Activated CD4-positive, alpha-beta T cell treated with anti-CD3 and anti-CD28 coated beads, Interleukin-2, amount 50 U/mL, for 48 hours (primary cell): ENCODE data around the gene SPATA3.

Source experiments
- DNase-seq, 2 experiments: peaks; one replicate each; pipeline ENCODE4 v3.0.0-alpha.2; 2020

SPATA3 gene

DNA sequence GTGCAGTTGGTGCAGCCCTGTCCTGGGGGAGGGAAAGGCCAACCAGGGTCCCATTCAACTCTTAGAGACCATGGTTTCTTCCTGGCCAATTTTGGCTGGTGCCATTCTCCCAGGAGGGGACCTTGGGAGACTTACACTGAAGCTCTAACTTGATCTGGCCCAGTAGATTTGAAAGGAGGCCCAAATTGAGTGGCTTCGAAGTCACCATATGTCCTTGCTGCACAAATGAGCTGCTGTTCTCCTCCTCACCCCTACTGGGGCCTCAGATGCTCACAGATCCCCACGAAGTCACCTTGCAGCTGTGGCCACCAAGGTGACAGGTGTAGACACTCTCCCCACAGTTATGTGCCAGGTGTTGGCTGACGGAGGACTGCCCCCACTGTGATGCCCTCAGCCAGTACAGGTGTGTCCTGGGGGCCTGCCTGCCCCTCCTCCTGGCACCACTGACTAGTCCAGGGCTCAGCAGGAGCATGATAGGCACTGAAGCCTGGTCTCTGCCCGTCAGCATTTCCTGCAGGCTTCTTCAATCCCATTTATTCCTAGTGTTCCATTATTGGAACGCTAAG is 36.7 kb downstream of the SPATA3 start:
- DNase-seq = no peak

DNA sequence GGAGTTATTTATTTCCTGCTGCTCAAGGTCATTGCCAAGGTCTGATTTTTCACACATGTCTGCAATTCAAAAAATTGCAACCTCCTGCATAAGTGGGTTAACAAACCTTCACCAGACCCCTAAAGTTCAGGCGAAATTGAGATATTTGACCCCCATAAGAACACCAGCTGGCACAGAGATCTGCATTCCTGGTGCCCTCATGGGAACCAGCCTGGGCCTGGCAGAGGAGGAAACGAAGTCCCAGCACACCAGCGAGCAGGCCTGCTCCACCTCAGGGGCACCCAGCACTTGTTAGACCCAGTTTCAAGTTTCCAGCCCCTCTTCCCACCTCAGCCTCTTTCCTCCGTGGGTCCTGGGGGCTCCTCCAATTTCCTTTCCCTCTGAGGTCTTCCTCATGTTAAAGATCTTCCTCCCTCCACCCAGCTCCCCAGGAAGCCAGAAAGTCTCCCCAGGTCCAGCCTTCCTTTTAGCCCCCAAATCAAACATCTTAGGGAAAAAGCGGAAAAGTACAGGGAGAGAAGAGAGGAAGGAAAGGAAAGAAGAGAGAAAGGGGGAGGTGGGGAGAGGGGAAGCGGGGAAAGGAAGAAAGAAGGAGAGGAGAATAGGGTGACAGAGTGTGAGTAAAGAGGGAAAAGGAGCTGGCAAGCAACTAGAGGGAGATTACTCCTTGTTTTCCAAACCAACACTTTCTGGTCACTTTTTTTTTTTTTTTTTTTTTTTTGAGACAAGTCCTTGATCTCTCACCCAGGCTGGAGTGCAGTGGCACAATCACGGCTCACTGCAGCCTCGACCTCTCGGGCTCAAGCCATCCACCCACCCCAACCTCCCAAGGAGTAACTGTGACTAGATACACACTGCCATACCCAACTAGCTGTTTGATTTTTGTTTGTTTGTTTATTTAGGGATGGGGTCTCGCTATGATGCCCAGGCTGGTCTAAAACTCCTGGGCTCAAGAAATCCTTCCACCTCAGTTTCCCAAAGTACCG is 37.5 kb downstream of the SPATA3 start:
- DNase-seq = no peak

DNA sequence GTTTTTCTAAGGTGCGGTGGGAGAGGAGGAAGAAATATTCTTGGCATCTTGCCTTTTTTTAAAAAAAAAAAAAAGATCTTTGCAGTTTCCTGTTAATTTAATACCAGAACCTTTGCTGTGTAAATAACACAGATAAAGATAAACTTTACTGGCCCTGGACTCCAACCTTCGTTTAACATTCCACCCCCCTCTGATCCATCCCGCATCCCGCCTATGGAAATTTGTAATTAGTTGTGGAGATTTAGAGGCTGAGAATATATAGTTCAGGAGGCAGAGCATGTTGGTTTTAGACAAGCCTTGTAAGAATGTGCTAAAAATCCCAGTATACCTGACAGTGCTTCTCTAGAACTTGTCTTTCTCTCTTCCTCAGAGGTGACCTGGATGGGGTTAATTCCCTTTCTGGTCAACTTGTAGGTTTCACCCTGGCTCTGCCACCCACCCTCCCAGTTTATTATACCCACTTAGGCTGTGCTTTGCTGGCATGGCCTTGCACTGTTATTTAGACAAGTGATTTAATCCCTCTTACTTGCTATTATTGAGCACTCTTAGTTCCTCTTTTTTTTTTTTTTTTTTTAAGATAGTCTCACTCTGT is 38.5 kb downstream of the SPATA3 start:
- no peak for DNase-seq

DNA sequence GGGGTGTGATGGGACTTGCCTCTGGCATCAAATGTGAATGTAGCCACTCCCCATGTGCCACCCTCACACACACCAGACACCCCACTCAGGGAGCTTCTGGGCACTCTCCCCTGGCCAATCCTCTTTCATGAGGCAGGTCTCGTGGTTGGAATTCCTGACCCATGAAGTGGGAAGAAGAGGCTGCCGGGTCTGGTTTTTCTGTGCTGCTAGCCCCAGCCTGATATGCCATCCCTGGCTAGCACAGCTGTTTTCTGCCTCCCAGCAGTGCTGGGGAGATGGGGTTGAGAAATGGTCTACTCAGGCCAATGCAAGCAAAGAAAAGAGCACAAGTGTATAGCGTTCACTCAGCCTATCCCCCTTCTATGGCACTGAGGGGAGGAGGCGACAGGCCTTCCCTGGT is 40.2 kb downstream of the SPATA3 start:
- DNase-seq = no peak

DNA sequence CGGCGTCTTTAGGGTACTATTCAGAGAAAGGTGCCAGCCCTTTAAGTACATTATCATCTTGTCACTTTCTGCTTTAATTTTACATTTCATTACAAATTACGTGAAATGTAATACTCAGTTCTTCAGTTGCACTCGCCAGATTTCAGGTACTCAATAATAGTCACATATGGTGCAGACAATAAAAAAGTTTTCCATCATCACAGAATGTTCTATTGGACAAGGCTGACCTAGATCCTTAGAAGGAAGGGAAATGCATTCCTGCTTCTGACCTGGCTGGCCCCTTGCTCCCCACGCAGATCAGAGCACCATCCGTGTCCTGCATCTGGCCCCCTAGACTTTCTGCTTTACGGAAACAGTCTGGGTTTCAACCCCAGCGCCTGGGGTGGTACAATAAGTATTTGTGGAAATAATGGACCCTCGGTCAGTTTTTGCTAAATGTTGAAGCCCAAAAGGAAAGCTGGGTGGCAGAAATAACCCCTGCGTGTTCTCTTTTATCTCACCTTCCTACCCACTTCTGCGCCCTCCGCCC is 40.7 kb downstream of the SPATA3 start:
- DNase-seq = no peak

DNA sequence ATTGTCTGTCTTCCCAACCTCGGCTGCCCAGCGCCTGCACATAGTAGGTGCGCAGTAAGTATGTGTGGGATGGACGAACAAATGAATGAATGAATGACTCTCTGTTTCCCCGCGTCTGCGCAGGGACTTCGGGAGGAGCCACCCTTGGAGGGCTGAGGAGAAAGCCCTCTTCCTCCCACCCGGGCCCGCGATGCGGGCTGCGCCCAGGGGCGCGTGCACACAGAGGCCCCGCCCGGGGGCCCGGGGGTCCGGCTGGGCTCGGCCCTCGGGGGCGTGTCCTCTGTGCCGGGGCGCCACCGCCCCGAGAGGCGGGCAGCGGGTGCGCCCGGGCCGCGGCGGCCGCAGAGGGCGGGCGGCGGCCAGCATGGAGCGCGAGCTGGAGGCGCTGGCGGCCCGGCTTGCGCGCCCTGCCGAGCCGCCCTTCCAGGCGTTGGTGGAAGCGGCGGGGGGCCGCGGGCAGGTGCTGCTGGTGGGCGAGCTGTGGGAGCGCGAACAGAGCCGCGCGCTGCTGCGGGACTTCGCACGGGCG is 41.3 kb downstream of the SPATA3 start, which contains the start of gene C2orf72:
Gene C2orf72 (plus strand): TSS at position 322 of the 529 bp plus-strand sequence. CDS start 43 bp downstream, at position 365.
- DNase-seq = no peak

DNA sequence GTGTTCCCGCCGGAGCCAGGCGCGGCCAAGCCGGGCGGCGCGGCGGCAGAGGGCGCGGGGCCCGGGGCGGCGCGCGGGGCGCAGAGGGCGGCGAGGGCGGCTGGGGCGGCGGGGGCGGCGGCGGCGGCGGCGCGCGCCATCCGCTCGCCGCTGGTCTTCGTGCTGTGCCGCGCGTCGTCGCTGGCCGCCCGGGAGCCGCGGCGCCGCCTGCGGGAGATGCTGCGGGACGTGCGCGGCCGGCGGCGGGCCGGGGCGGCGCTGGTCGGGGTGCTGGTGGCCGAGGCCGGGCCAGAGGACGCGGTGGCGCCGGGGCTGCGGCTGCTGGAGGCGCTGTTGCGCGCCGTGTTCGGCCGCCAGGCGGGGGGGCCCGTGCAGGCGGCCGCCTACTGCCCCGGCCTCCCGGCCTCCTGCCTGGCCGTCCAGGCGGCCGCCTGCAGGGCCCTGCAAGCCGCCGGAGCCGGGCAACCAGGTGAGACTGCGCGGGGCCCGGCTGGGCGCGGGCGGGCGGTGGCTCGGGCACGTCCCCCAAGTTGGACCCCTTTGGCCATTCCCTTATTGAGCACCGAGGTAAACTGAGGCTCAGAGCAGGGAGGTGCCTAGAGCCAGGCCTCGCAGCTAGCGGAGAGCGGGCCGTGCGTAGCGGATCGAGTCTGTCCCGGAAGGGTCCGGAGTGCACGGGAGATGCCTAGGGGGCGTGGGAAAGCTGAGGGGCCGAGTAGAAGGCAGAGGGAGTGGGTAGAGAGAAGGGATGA is 42.0 kb downstream of the SPATA3 start:
- DNase-seq = no peak

DNA sequence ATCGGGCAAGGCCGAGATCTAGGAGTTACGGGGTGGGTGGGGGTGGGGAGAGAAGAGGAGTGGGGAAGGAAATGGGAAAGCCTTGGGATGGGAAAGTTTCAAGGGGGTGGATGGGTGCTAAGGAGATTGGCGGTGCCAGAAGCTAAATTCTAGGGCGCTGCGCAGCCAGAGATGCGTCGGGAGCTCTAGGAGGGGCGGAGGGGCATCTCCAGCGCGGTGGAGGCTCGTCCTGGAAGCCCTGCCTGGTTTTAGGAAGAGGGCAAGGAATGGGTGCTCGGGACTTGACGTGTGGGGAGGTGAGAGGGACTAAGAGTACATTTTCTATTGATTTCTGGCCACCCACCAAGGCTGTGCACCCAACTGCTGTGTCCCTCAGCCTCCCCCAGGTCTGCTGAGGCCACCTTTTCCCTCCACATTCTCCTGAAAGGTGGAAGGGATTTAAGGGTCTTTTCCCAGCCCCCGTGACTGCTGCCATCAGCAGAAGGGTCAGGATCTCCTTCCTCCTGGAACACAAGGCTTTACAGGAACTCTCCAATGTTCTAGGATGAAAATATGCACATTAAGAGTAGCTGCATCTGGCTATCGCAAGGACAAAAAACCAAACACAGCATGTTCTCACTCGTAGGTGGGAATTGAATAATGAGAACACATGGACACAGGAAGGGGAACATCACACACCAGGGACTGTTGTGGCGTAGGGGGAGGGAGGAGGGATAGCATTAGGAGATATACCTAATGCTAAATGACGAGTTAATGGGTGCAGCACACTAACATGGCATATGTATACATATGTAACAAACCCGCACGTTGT is 42.8 kb downstream of the SPATA3 start:
- no peak for DNase-seq

DNA sequence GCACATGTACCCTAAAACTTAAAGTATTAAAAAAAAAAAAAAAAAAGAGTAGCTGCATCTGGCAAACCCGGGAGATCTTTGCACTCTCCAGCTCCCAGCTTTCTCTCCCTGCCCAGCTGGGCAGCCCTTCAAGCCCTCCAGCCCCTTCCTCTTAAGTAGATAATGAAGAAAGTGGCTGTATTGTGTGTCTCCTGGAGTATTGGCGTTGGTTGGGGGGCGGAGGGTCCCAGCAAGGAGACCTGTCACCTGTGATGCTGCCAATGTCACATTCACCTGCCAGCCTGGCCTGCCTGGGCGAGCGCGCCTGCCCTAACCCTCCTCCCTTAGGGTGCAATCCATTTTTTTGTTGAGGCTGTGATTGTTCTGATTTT is 43.4 kb downstream of the SPATA3 start:
- no peak for DNase-seq

DNA sequence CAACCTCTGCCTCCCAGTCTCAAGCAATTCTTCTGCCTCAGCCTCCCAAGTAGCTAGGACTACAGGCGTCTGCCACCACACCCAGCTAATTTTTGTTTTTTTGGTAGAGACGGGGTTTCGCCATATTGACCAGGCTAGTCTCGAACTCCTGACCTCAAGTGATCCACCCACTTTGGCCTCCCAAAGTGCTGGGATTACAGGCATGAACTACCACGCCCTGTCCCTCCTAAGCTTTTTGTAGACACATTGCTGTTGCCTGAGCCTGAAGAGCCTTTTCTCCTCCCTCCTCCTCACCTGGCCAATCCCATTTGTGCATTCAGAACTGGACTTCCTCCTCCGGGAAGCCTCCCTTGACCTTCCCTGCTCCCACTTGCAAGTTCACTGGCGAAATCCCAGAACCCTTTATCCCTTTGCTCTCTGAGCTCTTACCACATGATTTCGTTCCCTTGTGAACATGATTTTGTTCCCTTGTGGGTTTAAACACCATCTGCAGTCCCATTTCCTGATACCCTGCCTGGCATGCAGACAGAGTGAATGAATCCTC is 44.0 kb downstream of the SPATA3 start:
- no peak for DNase-seq

DNA sequence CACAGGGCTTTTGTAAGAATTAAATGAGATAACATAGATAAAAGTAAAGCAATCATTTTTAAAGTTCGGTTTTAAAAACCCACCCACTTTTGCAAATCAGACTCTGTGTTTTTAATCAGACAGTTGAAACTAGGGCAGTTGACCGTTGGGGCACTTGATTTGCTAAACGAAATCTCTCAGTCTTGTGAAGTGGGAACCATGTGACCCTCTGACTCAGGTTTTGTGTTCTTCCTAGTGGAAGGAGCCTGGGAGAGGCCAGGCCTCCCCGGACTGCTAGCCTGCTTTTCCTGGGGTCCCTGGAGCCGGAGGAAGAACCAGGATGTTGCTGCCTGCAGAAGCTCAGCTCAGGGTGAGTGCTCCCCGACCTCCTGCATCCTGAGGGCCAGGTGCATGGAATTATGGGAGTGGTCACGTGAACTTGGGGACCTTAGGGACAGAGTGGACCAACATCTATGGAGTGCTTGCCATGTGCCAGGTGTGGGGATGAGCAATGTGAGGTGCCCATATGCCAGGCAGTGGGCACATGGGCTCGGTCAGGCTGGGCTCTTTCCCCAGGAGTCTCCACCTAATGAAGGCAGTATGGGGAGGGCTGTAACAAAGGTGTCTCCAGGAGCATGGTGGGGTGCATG is 45.3 kb downstream of the SPATA3 start:
- no peak for DNase-seq

DNA sequence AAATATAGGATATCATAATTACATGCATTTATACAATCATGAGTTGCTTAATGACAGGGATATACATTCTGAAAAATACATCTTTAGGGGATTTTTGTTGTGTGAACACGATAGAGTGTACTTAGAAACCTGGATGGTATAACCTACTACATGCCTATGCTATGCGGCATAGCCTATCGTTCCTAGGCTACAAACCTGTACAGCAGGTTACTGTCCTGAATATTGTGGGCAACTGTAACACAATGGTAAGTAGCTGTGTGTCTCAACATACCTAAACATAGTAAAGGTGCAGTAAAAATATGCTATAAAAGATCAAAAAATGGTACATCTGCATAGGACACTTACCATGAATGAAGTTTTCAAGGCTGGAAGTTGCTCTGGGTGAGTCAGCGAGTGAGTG is 47.9 kb downstream of the SPATA3 start:
- DNase-seq = no peak

DNA sequence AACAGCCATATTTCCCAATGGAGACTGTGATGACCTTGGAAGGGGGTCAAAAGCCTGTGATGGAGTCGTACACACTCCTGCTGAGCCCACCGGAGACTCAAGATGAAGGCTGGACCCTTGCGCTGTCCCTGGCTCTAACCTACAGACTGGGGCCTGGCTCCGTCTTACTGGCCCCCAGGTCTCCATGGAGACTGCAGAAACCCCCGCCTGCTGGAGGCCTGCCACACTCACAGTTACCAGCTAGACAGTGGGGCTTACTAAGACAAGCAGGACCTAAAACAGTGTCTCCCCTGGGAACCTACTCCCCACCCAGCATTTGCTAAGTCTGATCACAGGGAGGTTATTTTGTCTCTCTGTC is 51.0 kb downstream of the SPATA3 start:
- DNase-seq = no peak

DNA sequence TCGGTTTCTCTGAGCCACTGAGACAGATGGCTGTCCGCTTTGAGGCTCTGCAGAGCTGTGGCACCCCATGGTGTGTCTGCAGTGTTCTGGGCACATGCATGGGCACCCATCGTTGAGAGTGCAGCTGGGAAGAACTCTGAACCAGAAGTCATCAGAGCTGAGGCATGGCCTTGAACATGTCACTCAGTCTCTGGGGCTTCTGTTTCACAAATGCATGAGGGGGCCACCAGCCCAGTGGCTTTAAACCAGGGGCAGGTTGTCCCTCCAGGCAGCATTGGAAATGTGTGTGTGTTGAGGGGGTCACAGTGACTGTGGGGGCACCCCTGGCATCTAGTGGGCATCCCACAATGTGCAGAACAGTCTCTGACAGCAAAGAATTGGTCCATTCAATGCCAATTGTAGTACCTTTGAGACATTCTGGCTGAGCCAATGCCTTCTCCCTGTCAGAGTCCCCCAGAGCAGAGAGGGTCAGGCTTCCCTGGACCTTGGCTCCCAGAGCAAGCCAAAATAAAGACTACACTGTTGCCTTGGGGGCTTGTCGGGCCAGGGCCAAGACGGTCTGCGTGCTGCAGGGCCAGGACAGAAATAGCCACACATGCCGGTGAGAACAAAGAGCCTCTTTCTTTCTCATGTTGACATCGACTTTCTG is 51.5 kb downstream of the SPATA3 start:
- DNase-seq = no peak

DNA sequence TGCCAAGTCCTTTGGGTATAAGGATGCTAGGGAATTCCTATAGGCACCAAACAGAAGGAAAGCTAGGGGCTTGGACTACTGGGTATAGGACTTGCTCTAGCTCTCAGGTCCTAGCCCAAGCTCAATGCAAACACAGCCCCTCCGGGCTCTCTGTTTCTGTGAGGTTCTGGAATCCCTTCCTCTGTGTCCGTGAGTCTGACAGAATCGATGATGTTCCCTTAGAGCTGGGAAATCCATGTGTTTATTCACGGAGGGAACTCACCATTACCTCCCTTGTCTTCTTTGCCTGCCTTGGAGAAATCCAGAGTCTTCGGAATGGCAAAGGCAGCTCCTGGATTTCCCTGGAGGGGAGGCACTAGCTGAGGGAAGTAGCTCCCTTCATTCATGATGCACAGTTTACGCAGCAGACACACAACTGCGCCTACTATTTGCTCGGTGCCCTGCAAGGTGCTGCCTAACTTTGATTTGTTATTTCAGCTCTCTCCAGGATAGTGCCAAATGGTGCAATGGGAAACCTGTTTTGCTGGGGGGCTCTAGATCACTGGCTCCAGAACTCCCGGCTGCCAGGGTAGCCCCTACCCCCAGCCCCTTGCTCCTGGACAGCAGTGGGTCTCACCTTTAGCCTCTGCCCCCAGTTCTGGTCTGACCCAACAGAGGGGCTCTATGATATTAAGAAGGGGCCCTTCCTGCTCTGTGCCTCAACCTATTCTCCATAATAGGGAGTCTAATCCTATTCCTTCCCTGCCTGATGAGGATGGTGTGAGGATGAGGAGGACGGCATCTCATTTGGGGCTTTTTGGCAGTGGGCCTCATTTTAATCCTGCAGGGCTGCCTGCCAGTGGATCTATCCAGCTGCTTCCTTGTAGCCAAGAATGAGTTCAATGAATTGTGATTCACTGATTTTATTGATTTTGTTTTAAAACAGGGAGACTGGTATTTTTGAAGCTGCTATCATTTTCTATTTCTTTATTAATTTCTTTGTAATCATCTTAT is 52.3 kb downstream of the SPATA3 start:
- DNase-seq = no peak

DNA sequence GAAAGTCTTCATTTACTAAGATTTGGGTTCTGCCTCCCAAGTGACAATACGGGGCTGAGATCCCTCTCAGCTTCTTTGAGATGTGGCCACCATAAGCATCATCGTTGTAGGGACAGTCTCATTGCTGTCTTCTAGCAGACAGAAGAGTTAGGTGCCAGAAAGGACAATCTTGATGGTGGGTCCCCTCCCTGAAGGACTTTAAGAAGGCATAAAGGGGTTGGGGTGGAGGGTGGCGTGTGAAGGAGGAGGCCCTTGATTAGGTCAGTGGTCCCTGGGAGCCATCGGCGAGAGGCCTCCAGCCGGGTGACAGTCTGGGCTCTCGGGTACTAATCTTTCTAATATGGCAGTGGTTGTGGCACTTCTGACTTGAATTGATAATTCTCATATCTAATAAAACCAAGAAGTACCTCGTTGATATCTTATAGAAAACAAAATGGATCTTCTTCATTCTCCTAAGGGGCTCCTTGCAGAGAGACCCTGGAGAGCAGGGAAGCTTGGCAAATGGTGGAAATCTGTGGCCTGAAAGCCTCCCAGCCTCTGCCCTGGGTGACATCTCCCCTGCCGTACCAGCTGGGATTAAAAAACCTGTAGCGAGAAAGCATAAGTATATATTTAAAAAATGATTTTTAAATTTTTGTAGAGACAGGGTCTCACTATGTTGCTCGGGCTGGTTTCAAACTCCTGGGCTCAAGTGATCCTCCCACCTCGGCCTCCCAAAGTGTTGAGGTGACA is 53.5 kb downstream of the SPATA3 start:
- no peak for DNase-seq

DNA sequence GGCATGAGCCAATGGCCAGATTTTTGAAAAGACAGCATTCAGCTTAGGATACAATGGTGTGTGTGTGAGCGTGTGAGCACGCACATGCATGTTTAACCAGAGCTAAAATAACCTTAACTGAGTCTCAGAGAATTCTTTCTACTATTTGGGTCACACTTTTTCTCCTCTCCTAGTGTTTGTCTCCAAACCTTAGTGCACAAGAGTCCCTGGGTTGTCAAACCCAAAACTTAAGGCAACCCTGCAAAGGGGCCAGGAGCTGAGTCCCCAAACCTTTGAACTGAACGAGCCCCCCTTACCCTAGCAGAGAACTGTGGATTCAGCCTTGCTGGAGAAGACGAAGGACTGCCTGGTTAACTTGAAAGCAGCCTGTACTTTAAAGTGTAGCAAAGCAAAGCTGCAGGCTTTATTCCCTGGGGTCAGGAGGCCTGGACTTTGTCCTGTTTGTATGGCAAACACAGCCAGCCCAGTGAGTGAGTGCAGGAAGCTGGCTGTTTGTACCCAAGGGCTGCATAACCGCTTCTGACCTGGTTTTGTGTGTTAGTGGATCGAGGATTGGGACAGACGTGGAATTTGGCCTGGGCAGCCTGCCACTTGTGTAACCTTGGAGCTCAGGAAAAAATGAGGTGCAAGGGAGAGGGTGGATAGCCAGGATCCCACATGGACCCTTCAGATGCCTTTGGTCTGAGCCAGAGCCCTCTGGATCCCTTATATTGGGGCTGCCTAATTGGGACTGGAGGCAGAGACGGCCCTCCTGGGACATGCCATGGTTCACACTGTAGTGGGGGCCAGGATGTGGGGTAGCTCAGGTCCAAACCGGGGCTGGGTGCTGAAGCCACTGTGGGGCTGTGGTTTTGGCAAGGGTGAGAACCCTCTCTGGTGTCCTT is 54.3 kb downstream of the SPATA3 start:
- no peak for DNase-seq
